Esophagus squamous epithelium (tissue), 4 donors: Measurements from ENCODE around the gene RTCA.

Source experiments
- CTCF ChIP-seq, 6 experiments: fragments of 450-650 bp in 4 of 6; fragments of 200-600 bp in 2 of 6; sonication (generic) in 2 of 6; IDR thresholded peaks; one replicate each; pipeline ENCODE4 v1.5.1; 2016 to 2019; ENCODE audit warnings: antibody characterized with exemption in 6 of 6, mild to moderate bottlenecking in 4 of 6, moderate library complexity in 4 of 6
- POLR2A ChIP-seq, 4 donors: fragments of 450-650 bp; IDR thresholded peaks; one replicate each; pipeline ENCODE4 v1.6.1; 2017; ENCODE audit warnings: antibody characterized with exemption in 4 of 4, mild to moderate bottlenecking in 4 of 4, moderate library complexity in 3 of 4

GRCh38 chr1:100222428-100222827, 43.6 kb upstream of the RTCA start:
- TF ChIP-seq CTCF (IDR thresholded peaks at IDR 0.05) (no peak), POLR2A (IDR thresholded peaks at IDR 0.05) (no peak)
